AG09309 (cell line): Measurements from ENCODE around the gene FXYD3.
A peak's percentile ranks its signal among the peaks of the same experiment; 100 is the strongest.

ENCODE experiments used
- DNase-seq: peaks from one replicate; pipeline ENCODE4 v3.0.0-alpha.2; 2010; ENCODE audit warnings: low read depth
- H3K4me3 ChIP-seq: 2 replicates; pipeline ENCODE4 v1.5.1; 2011; ENCODE audit warnings: mild to moderate bottlenecking, low read depth, low read length, moderate library complexity; ENCODE audit not compliant: control insufficient read depth
- TF ChIP-seq, protein P1 (sequence below): IDR thresholded peaks from 2 replicates; pipeline ENCODE4 v1.5.1; 2011; ENCODE audit warnings: mild to moderate bottlenecking, low read depth, low read length, inconsistent platforms; ENCODE audit not compliant: insufficient read depth, control insufficient read depth; ENCODE audit errors: missing control alignments

FXYD3 gene

GRCh38 chr19:35115177-35115951, at the start of gene FXYD3:
FXYD3 (plus strand) TSS chr19:35115823; CDS start chr19:35119377, 3,554 bp downstream.
- H3K4me3 ChIP-seq, result no peak within 1 kb of the TSS
- TF ChIP-seq, protein P1, sequence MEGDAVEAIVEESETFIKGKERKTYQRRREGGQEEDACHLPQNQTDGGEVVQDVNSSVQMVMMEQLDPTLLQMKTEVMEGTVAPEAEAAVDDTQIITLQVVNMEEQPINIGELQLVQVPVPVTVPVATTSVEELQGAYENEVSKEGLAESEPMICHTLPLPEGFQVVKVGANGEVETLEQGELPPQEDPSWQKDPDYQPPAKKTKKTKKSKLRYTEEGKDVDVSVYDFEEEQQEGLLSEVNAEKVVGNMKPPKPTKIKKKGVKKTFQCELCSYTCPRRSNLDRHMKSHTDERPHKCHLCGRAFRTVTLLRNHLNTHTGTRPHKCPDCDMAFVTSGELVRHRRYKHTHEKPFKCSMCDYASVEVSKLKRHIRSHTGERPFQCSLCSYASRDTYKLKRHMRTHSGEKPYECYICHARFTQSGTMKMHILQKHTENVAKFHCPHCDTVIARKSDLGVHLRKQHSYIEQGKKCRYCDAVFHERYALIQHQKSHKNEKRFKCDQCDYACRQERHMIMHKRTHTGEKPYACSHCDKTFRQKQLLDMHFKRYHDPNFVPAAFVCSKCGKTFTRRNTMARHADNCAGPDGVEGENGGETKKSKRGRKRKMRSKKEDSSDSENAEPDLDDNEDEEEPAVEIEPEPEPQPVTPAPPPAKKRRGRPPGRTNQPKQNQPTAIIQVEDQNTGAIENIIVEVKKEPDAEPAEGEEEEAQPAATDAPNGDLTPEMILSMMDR, result no peak
- no peak for DNase-seq

DNA sequence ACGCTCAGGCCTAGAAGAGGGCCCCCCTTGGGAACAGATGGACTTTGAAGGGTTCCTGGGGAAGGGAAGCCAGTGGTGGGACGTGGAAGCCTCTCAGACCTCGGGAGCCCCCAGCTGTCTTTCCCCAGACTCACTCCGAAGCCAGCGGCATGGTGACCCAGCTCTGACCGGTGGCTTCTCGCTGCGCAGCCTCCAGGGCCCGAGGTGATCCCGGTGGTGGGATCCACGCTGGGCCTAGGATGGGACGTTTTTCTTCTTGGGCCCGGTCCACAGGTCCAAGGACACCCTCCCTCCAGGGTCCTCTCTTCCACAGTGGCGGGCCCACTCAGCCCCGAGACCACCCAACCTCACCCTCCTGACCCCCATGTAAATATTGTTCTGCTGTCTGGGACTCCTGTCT, 49.5 kb upstream of the FXYD3 start:
- DNase-seq, result no peak
- TF ChIP-seq, protein P1, result no peak
- no peak overlapping the region for H3K4me3 ChIP-seq

- TF ChIP-seq, protein P1, result peak; percentile 89
- no peak overlapping the region for H3K4me3 ChIP-seq
- DNase-seq, result peak; percentile 40
Measured at GRCh38 chr19:35066691-35067563, 48.7 kb upstream of the FXYD3 start.

- TF ChIP-seq, protein P1, result no peak
- DNase-seq, result no peak
- H3K4me3 ChIP-seq, result no peak overlapping the region
Measured at GRCh38 chr19:35068941-35069634, 46.5 kb upstream of the FXYD3 start.

DNA sequence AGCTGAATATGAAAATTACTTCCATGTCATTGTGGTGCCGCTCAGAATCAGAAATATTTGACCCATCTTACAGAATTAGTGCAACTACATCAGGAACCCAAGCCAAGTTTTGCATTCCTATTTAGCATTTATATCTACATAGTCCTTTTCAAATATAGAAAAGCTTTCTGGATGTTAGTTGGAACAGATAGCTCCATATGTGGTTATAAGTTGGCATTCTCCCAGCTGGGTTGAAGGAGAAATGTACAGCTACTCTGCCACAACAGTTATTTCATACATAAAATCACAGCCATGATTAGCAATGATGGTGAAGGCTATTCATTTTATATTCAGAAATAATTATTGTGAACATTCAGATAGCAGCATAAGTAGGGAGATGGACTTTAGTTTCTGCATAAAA, 45.9 kb upstream of the FXYD3 start:
- TF ChIP-seq, protein P1, result no peak
- H3K4me3 ChIP-seq, result no peak overlapping the region
- no peak for DNase-seq

GRCh38 chr19:35070471-35070870, 45.2 kb upstream of the FXYD3 start:
- TF ChIP-seq, protein P1, result no peak
- H3K4me3 ChIP-seq, result no peak overlapping the region
- no peak for DNase-seq
